ENCODE measurements around the gene RIN2. TPM values are rescaled to one million over a fixed set of nuclear protein-coding genes. Genes with fewer than 3 reads are reported as not detected.

Gene RIN2
- total and polyA plus RNA-seq, 2 experiments from 2014 or later, result 0.08 to 1.4 TPM

DNA sequence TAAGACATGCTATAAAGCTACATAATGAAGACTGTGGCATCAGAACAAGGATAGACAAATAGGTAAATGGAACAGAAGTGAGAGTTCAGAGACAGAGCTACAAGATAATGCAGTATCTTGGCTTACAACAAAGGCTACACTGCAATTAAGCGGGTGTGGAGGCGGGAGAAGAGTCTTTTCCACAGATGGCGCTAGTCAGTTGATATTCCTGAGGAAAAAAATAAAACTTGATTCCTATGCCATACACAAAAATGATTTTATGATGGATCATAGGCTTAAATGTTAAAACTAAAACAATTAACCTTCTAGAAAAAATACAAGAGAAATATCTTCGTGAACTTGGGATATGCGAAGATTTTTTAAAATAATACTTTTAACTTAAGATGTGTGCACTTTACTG lies 31.0 kb downstream of the RIN2 start:
- Mint-ChIP-seq H3K9me3 (no peaks in the 10 kb centered on the region; the same call in 2 of the 3 replicates), H3K36me3 (ENCODE audit: low read depth) (no peaks in the 10 kb centered on the region), H3K27me3 (ENCODE audit: insufficient read depth, low read depth, poor library complexity) (no peaks in the 10 kb centered on the region), H3K27ac (no peak overlapping the region), H3K4me1 (peaks cover 31% of the 10 kb centered on the region), H3K4me3 (no peak overlapping the region)
- Histone ChIP-seq H3K27me3 (ENCODE audit: insufficient read depth) (no peaks in the 10 kb centered on the region), H3K9me2 (ENCODE audit: insufficient read depth) (0 out of 2 replicates have a peak, but pooled peaks cover 4% of the 10 kb centered on the region), H2AFZ (no peak overlapping the region), H3F3A (replicated peaks; ENCODE audit: low read depth) (no peaks in the 10 kb centered on the region), H3K4me3 (no peak overlapping the region), H3K27ac (ENCODE audit: low read depth) (no peak overlapping the region), H3K4me2 (no peak overlapping the region), H3K79me2 (replicated peaks; ENCODE audit: insufficient read depth) (no peaks in the 10 kb centered on the region), H3K4me1 (ENCODE audit: insufficient read depth) (0 out of 2 replicates have a peak, but pooled peaks cover 3% of the 10 kb centered on the region), H3K36me3 (ENCODE audit: insufficient read depth) (no peaks in the 10 kb centered on the region), H4K20me1 (replicated peaks; ENCODE audit: insufficient read depth) (no peaks in the 10 kb centered on the region)
- ATAC-seq (peak; percentile 52), DNase-seq (ENCODE audit: low spot score) (peak; percentile 42)
- TF ChIP-seq, protein P1, sequence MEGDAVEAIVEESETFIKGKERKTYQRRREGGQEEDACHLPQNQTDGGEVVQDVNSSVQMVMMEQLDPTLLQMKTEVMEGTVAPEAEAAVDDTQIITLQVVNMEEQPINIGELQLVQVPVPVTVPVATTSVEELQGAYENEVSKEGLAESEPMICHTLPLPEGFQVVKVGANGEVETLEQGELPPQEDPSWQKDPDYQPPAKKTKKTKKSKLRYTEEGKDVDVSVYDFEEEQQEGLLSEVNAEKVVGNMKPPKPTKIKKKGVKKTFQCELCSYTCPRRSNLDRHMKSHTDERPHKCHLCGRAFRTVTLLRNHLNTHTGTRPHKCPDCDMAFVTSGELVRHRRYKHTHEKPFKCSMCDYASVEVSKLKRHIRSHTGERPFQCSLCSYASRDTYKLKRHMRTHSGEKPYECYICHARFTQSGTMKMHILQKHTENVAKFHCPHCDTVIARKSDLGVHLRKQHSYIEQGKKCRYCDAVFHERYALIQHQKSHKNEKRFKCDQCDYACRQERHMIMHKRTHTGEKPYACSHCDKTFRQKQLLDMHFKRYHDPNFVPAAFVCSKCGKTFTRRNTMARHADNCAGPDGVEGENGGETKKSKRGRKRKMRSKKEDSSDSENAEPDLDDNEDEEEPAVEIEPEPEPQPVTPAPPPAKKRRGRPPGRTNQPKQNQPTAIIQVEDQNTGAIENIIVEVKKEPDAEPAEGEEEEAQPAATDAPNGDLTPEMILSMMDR (conservative IDR thresholded peaks at IDR 0.05; ENCODE audit: low read depth in 2 of 2), result peak; percentile 50 to 55
- TF ChIP-seq POLR2AphosphoS5 (IDR thresholded peaks at IDR 0.05; ENCODE audit: low read depth), result no peak
- TF ChIP-seq, protein P2, sequence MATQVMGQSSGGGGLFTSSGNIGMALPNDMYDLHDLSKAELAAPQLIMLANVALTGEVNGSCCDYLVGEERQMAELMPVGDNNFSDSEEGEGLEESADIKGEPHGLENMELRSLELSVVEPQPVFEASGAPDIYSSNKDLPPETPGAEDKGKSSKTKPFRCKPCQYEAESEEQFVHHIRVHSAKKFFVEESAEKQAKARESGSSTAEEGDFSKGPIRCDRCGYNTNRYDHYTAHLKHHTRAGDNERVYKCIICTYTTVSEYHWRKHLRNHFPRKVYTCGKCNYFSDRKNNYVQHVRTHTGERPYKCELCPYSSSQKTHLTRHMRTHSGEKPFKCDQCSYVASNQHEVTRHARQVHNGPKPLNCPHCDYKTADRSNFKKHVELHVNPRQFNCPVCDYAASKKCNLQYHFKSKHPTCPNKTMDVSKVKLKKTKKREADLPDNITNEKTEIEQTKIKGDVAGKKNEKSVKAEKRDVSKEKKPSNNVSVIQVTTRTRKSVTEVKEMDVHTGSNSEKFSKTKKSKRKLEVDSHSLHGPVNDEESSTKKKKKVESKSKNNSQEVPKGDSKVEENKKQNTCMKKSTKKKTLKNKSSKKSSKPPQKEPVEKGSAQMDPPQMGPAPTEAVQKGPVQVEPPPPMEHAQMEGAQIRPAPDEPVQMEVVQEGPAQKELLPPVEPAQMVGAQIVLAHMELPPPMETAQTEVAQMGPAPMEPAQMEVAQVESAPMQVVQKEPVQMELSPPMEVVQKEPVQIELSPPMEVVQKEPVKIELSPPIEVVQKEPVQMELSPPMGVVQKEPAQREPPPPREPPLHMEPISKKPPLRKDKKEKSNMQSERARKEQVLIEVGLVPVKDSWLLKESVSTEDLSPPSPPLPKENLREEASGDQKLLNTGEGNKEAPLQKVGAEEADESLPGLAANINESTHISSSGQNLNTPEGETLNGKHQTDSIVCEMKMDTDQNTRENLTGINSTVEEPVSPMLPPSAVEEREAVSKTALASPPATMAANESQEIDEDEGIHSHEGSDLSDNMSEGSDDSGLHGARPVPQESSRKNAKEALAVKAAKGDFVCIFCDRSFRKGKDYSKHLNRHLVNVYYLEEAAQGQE (IDR thresholded peaks at IDR 0.05; ENCODE audit: unreplicated experiment), result no peak
- TF ChIP-seq, protein P3, sequence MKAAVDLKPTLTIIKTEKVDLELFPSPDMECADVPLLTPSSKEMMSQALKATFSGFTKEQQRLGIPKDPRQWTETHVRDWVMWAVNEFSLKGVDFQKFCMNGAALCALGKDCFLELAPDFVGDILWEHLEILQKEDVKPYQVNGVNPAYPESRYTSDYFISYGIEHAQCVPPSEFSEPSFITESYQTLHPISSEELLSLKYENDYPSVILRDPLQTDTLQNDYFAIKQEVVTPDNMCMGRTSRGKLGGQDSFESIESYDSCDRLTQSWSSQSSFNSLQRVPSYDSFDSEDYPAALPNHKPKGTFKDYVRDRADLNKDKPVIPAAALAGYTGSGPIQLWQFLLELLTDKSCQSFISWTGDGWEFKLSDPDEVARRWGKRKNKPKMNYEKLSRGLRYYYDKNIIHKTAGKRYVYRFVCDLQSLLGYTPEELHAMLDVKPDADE (IDR thresholded peaks at IDR 0.05), result no peak

DNA sequence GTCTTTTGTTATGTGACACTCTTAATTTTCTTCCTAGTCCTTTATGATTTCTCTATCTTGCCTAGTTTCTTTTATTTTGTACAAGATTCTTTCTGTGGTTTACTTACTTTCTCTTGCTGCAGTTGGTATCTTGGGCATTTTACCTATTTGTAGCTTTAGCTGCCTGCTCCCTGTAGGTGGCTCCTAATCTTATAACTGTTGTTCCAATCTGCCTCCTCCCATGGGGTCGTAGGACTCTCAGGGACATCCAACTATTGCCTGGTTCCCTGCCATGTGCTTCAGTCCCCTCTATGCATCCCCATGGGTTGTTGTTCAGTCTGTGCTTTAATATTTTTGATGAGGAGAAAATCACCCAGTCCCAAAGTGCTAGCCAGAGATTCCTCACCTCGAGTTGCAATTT lies 31.4 kb downstream of the RIN2 start:
- H3K27ac ChIP-seq (ENCODE audit: low read depth), result no peak overlapping the region
- Mint-ChIP-seq H3K27ac (no peak overlapping the region), H3K27me3 (ENCODE audit: insufficient read depth, low read depth, poor library complexity) (no peaks in the 10 kb centered on the region), H3K9me3 (no peaks in the 10 kb centered on the region; the same call in 2 of the 3 replicates), H3K4me1 (peaks cover 29% of the 10 kb centered on the region), H3K36me3 (ENCODE audit: low read depth) (no peaks in the 10 kb centered on the region), H3K4me3 (no peak overlapping the region)
- H2AFZ ChIP-seq, result no peak overlapping the region
- H3K79me2 ChIP-seq (replicated peaks; ENCODE audit: insufficient read depth), result no peaks in the 10 kb centered on the region
- peak; percentile 54 for DNase-seq (ENCODE audit: low spot score)
- no peak for TF ChIP-seq NANOG (IDR thresholded peaks at IDR 0.05; ENCODE audit: borderline replicate concordance)
- TF ChIP-seq, protein P1 (conservative IDR thresholded peaks at IDR 0.05; ENCODE audit: low read depth in 2 of 2), result peak; percentile 39 to 43
- TF ChIP-seq, protein P3 (IDR thresholded peaks at IDR 0.05), result no peak
- no peak for TF ChIP-seq JUNB (IDR thresholded peaks at IDR 0.05; ENCODE audit: unreplicated experiment)
- TF ChIP-seq, protein P2 (IDR thresholded peaks at IDR 0.05; ENCODE audit: unreplicated experiment), result no peak
- H3K36me3 ChIP-seq (ENCODE audit: insufficient read depth), result no peaks in the 10 kb centered on the region
- no peak overlapping the region for H3K4me3 ChIP-seq
- no peaks in the 10 kb centered on the region for H4K20me1 ChIP-seq (replicated peaks; ENCODE audit: insufficient read depth)
- 0 out of 2 replicates have a peak, but pooled peaks cover 3% of the 10 kb centered on the region for H3K4me1 ChIP-seq (ENCODE audit: insufficient read depth)
- H3K4me2 ChIP-seq, result no peak overlapping the region
- H3K9me2 ChIP-seq (ENCODE audit: insufficient read depth), result 0 out of 2 replicates have a peak, but pooled peaks cover 6% of the 10 kb centered on the region
- no peaks in the 10 kb centered on the region for H3F3A ChIP-seq (replicated peaks; ENCODE audit: low read depth)
- ATAC-seq, result peak; percentile 76
- no peaks in the 10 kb centered on the region for H3K27me3 ChIP-seq (ENCODE audit: insufficient read depth)

All from GM23338 (cell line).